ENCODE measurements around the gene PLCD3.

Gene PLCD3

DNA sequence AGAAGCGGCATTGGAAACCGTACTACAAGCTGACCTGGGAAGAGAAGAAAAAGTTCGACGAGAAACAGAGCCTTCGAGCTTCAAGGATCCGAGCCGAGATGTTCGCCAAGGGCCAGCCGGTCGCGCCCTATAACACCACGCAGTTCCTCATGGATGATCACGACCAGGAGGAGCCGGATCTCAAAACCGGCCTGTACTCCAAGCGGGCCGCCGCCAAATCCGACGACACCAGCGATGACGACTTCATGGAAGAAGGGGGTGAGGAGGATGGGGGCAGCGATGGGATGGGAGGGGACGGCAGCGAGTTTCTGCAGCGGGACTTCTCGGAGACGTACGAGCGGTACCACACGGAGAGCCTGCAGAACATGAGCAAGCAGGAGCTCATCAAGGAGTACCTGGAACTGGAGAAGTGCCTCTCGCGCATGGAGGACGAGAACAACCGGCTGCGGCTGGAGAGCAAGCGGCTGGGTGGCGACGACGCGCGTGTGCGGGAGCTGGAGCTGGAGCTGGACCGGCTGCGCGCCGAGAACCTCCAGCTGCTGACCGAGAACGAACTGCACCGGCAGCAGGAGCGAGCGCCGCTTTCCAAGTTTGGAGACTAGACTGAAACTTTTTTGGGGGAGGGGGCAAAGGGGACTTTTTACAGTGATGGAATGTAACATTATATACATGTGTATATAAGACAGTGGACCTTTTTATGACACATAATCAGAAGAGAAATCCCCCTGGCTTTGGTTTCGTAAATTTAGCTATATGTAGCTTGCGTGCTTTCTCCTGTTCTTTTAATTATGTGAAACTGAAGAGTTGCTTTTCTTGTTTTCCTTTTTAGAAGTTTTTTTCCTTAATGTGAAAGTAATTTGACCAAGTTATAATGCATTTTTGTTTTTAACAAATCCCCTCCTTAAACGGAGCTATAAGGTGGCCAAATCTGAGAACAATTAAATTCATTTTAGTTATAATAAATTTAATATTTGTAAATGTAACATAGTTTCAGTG is 17.7 kb upstream of the PLCD3 start:
- DNase-seq (ENCODE audit: low read depth, low spot score), result no peak

DNA sequence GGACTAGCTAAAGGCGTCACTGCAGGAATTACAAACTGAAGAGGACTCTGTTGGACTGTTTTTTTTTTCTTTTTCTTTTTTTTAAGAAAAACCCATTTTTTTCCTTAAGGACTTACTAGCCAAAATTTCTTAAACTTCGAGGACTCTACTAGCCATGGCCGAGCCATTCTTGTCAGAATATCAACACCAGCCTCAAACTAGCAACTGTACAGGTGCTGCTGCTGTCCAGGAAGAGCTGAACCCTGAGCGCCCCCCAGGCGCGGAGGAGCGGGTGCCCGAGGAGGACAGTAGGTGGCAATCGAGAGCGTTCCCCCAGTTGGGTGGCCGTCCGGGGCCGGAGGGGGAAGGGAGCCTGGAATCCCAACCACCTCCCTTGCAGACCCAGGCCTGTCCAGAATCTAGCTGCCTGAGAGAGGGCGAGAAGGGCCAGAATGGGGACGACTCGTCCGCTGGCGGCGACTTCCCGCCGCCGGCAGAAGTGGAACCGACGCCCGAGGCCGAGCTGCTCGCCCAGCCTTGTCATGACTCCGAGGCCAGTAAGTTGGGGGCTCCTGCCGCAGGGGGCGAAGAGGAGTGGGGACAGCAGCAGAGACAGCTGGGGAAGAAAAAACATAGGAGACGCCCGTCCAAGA is 16.8 kb upstream of the PLCD3 start:
- DNase-seq (ENCODE audit: low read depth, low spot score), result no peak

DNA sequence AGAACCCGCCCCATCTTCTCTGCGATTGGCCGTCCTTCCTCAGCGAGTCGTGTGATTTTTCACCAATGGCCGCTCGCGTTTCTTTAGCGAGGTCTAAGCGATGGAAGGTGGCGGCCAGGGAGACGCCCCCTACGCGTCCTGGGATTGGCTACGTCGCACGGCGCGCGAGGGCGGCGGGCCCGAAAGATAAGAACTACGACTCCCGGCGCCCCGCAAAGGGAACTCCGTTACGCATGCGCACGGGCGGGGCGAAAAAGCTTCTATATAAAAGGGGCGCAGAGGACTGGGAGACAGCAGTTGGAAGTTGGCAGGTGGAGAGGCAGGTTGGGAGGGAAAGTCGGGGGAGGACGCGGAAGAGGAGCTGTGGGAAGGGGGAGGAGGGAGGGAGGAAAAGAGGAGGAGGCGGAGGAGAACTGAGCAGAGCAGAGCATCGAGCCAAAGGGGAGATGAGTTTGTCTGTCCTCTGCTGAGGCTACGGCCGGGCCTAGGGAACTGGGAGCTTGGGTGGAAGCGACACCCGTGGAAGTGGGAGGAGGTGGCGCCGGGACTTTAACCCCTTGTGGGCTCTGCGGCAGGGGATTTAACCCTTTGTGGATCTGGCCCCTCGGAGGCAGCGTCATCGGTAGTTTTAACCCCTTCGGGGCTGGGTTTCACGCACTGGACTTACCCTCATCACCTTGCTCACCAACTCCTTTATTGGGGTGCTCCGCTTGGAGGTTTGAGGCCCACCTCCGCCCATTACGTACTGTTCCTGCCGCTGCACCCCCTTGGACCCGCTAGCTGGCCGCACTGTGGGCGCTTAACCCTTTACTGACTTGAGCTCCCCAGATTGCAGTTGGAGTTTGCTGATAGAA is 16.1 kb upstream of the PLCD3 start, which contains the start of gene HEXIM1:
Gene HEXIM1 (plus strand): TSS at position 293 of the 854 bp plus-strand sequence. CDS start 716 bp downstream, outside the sequence.
- DNase-seq (ENCODE audit: low read depth, low spot score), result peak; percentile 99

DNA sequence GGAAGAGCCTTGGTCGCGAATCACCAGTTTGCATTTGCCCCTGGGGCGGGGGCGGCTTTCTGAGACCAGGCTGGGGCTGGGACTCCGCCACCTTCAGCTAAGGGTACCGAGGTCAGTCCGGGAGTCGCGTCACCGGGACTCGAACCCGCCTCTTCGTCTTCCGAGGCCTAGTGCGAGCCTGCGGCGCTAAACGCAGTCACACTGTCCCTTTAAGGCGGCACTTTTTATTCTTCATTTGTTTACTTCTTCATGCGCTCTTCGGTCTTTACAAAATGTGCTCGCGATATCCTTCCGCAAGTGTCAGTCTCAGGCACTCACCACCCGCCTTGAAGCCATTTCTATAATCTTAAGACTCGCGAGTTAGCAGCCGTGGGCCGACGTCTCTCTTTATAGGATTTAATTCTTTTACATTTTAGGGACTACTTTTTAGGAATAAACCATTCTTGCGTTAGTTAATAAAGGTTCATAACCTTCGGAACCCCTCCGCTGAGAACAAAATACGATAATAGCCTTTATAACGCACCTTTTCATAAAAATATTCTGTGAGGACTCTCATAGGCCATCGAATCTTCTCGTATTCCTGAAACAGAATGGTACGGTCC is 15.4 kb upstream of the PLCD3 start:
- DNase-seq (ENCODE audit: low read depth, low spot score), result peak; percentile 90

DNA sequence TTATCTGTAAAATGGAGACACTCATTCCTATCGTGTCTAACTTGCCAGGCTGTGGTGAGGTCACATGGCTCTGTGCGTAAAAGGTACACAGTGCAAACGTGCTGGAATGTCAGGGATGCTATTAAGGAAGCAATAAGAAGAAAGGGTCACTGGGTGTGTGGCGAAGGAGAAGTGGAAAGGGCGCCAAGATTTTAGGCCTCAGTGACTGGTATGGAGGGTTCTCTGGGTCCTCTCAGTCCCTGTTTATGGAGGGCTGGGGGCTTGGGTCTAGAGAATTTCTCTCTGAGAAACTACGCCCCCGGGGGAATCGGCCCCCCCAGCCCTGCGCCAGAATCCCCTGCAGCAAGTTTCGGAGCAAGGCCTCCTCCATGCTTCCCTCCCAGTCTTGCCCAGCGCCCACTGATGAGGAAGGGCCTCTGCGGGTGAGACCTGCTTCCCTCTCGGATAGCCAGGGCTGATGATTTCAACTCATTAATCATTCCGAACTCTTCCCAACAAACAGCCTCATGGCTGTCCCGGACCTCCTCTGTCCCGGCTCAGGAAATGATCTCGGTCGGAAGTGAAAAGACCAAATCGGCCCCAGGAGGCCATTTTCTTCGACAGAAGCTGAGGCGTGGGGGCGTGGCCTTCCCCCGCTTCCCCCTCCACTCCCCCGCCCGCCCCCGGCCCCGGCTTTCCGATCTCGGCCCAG is 14.7 kb upstream of the PLCD3 start:
- DNase-seq (ENCODE audit: low read depth, low spot score), result no peak

DNA sequence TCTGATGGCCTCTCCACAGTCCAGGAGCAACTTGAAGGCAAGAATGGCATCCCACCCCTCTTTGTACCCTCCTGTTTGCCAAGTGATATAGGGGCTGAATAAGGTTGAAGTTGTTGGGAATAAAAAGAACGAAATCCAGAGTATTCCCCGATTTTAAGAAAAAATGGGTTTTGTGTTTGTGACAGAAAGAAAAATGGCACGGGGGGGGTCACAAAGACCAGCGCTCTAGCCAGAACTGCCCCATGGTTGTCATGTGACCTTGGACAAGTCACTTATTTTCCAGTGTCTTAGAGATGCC is 14.2 kb upstream of the PLCD3 start:
- DNase-seq (ENCODE audit: low read depth, low spot score), result no peak

DNA sequence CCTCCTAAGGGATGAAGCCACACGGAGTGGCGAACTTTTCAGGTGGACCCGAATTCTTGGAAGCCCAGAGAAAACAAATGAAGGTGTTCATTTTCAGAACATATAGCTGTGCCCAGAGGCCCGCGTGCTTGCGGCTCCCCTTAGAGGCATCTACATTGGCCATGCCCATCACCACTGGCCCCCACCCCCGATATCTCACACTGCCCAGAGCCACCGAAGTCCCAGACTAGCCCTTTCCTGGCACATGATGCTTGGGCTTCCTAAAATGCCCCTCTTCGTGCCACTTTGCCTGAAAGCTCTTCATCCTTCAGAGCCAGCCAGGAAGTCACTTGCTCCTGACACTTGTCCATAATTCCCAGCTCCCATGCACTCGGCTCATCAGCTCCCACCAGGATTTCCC is 13.9 kb upstream of the PLCD3 start:
- no peak for DNase-seq (ENCODE audit: low read depth, low spot score)

DNA sequence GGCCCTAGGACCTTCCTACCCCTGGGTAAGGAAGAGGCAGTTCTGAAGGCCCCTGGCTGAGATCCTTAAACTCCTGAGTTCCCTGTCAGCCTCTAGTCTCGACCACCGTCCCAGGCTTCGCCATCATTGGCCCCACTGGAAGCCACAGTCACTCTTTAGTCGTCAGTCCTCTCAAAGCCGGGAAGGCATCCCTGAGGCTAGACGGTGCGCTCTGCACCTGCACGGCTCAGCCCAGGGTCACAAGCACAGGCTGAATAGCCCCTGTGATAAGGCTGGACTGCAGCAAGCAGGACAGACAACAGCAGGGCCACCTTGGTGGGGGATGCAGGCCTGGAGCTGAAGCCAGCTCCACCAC is 12.7 kb upstream of the PLCD3 start:
- DNase-seq (ENCODE audit: low read depth, low spot score), result no peak

DNA sequence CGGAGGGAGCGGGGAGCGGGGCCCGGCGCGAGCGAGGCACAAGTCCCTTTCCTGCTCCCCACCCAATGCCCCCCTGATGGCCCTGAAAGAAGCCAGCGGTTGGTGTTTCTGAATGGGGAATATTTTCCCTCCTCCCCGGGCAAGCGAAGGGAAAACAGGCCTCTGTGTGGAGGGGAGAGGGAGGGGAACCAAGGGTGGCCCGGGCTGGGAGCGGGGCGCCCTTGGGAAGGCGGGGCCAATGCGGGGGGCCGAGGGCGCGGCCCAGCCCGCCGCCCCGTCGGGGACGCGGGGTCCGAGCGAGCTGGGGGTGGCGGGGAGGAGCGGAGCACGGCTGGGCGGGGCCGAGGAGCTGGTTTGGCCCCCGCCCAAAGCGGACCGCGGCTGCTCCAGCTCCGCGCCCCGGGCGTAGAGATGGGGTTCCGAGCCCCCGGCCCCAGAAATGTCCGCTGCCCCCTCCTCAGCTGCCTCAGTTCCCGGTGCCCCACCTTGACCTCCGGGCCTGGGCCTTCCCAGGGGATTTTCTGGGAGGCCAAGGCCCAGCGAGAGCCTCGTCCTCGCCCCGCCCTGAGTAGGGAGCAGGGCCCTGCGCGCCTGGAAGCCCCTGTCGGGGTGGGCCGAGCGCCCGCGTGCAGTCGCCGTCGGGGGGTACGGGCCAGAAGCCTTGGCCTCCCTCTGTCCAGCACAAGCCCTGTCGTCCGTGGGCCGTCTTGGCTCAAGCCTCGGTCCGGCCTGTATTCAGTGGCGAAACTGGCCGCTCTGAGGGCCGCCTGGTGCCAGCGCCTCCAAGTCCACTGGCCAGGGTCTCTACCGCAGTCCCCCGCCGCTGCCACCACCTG is 12.1 kb upstream of the PLCD3 start:
- no peak for DNase-seq (ENCODE audit: low read depth, low spot score)

DNA sequence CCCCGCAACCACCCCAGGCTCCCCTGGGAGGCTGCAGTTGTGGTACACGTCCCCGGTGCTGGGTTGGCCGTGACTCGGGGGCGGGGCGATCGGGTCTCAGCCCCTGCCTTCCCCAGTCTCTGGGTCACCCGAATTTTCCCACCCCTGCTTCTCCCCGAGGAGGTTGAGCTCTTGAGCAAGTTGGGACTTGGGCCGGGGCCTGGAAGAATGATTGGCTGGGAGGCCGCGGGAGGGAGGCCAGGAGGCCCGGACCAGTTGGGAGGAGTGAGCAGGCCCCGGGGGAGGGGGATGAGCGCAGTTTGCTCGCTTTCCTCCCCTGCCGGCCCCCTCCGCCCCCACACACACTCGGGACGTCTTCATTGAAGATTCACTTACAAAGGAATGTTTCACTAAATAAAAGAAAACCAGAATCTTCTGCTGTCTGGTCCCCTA is 11.5 kb upstream of the PLCD3 start:
- DNase-seq (ENCODE audit: low read depth, low spot score), result no peak

DNA sequence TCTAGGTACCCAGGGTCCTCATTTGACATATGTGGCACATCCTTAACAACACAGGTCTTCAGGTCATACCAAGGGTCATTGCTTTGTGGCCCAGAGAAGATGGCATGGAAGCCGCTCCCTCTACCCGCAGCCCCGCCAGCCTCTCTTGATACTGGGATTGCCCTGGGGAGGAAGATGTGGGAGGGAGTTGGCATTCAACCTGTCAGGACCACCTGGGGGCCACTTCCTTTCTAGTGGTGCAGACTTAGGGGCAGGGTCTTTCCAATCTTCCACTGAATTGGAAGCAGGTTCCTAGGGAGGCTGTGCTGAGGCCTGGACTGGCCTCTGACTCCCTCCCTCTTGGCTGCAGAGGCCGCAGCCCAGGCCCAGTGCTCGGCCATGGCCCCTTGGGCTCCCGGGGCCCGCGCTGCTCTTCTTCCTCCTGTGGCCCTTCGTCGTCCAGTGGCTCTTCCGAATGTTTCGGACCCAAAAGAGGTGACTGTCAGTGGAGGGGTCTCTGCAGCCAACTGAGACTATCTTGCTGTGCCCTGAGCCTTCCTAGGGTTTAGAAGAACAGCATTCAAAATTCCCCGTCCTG is 10.9 kb upstream of the PLCD3 start:
- no peak for DNase-seq (ENCODE audit: low read depth, low spot score)

DNA sequence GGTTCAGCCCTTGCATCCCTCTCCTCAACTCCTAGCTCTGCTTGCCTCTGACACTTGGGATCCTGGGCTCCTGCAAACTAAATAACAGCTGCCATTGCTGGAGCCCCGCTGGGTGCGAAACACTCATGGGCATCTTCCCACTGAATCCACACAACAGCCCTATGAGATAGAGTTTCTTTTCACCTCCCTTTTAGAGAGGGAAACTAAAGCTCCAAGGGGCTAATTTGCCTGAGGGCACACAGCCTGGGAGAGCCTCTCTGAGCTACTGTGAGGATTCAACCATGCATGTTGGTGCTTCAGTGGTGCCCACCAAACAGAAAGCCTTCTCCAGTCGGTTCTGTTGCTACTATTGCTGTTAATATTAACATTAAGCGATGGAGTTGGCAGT is 7.2 kb upstream of the PLCD3 start:
- no peak for DNase-seq (ENCODE audit: low read depth, low spot score)

DNA sequence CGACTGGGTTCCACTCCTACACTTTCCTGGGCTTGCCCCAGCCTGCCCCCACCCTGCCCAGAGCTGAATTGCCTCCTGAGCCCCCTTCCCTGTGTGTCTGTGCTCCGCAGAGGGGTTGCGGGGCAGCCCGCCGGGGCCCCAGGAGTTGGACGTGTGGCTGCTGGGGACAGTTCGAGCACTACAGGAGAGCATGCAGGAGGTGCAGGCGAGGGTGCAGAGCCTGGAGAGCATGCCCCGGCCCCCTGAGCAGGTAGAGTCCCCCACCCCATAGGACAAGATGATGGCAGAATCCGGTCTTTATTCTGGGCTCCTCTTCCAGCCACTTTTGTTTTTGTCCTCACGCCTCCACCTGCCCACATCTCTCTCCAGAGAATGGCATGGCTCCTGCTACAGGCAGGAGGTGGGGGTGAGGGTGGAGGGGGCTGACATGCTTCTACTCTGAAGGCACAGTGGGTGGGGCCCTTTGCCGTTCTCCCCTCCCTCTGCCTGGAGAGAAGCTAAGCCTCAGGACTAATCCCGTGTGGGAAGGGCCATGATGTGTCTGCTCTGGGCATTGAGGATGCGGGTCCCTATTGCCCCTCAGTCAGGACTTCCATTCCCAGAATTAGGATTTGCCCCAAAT is 6.7 kb upstream of the PLCD3 start:
- no peak for DNase-seq (ENCODE audit: low read depth, low spot score)

DNA sequence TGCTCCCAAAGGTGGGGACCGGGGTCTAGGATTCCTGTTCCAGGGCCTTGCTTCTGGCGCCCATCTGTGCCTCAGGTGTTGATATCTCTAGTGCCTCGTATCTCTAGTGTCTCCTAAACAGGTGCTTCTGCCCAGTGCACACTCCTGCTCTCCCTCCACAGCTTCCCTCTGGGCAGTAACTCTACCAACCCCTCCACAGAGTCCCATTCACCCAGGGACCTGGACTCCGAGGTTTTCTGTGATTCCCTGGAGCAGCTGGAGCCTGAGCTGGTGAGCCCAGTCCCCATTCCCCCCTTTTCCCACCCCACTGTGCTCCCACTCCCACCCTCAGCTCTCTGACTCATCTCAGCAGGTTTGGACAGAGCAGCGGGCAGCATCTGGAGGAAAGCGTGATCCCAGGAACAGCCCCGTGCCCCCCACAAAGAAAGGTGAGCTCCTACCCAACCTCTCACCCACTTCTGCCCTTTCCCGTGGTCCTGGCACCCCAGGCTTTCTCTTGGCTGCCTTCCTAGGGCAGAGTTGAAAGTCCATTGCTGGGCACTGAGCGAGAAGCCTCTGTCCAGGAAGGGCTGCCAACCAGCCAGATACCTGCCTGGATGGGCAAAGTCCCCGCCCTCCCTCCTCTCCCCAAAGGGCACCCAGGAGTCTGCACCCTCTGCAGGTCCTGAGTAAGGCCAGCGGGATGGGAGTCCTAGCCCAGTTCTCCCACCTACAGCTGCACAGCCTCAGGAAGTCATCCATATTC is 5.4 kb upstream of the PLCD3 start:
- DNase-seq (ENCODE audit: low read depth, low spot score), result no peak

DNA sequence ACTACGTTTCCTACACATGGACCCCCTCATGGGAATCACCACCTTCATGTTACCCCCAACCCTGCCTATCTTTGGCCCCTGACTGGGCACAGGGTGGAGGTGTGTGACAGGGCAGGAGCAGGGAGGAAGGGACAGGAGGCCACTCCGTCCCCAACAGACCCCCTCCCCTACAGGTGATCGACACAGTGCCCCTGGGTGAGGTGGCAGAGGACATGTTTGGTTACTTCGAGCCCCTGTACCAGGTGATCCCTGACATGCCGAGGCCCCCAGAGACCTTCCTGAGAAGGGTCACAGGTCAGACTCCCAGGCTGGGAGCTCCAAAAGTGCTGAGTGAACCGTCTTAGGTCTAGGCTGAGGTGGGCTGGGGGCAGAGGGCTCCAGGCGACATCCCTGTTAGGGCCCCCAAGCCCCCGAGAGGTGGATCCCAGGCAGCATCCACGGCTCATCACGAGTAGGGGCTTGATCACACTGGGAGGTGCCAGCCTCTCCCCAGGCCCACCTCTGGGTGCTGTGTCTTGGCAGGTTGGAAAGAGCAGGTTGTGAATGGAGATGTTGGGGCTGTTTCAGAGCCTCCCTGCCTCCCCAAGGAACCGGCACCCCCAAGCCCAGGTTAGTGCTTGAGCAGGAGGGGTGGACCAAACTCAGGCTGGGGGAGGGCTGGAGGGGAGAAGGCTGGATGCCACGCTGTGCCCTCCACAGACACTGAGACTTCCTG is 4.7 kb upstream of the PLCD3 start:
- DNase-seq (ENCODE audit: low read depth, low spot score), result no peak

DNA sequence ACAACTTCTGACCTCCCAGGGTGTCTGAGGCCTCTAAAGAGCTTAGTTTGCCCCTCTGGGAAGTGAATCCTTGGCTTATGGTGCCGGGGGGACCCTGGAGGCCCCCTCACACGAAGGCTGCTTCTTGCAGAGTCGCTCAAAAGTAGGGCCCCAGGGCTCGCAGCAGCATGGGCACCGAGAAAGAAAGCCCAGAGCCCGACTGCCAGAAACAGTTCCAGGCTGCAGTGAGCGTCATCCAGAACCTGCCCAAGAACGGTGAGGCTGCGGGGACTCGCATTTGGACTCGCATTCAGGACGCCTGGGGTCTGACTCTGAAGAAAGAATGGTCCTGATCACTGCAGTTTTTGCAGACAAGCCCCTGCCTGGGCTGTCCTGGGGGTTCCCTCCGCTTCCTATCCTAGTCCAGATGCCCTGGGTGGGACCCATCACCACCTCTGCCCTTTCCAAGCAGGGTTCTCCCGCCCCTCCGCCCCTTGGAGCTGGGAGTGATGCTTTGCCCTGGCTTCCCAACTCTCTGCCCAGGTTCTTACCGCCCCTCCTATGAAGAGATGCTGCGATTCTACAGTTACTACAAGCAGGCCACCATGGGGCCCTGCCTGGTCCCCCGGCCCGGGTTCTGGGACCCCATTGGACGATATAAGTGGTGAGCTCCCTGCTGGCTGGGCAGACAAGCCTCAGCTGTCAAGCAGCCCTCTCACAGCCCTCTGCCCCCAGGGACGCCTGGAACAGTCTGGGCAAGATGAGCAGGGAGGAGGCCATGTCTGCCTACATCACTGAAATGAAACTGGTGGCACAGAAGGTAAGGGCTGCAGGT is 3.9 kb upstream of the PLCD3 start:
- no peak for DNase-seq (ENCODE audit: low read depth, low spot score)
